HEK293T (cell line): ENCODE measurements around the gene AQP2.

ENCODE experiments used
- ARNT ChIP-seq: fragments of 450-650 bp; IDR thresholded peaks from 2 replicates; pipeline ENCODE4 v1.6.1; 2017; ENCODE audit warnings: mild to moderate bottlenecking
- BHLHE40 ChIP-seq: fragments of 450-650 bp; IDR thresholded peaks from 2 replicates; pipeline ENCODE4 v1.6.1; 2016; ENCODE audit warnings: mild to moderate bottlenecking, moderate library complexity, borderline replicate concordance
- CTBP1 ChIP-seq: fragments of 450-650 bp; IDR thresholded peaks from 2 replicates; pipeline ENCODE4 v1.6.1; 2016; ENCODE audit warnings: borderline replicate concordance
- ELF4 ChIP-seq: fragments of 450-650 bp; IDR thresholded peaks from 2 replicates; pipeline ENCODE4 v1.6.1; 2017; ENCODE audit warnings: antibody characterized with exemption
- FOXA1 ChIP-seq: fragments of 450-650 bp; IDR thresholded peaks from 2 replicates; pipeline ENCODE4 v1.6.1; 2016; ENCODE audit warnings: mild to moderate bottlenecking
- FOXK2 ChIP-seq: fragments of 450-650 bp; IDR thresholded peaks from 2 replicates; pipeline ENCODE4 v1.6.1; 2016; ENCODE audit warnings: mild to moderate bottlenecking
- FOXM1 ChIP-seq: fragments of 450-650 bp; IDR thresholded peaks from 2 replicates; pipeline ENCODE4 v1.6.1; 2017; ENCODE audit warnings: mild to moderate bottlenecking, borderline replicate concordance
- SP1 ChIP-seq: fragments of 450-650 bp; IDR thresholded peaks from 2 replicates; pipeline ENCODE4 v1.6.1; 2017
- SUZ12 ChIP-seq: fragments of 450-650 bp; IDR thresholded peaks from 2 replicates; pipeline ENCODE4 v1.6.1; 2016; ENCODE audit warnings: mild to moderate bottlenecking
- ZNF384 ChIP-seq: fragments of 450-650 bp; IDR thresholded peaks from 2 replicates; pipeline ENCODE4 v1.6.1; 2016
- TF ChIP-seq, protein P1 (sequence below): fragments of 450-650 bp; IDR thresholded peaks from 2 replicates; pipeline ENCODE4 v1.6.1; 2016

DNA sequence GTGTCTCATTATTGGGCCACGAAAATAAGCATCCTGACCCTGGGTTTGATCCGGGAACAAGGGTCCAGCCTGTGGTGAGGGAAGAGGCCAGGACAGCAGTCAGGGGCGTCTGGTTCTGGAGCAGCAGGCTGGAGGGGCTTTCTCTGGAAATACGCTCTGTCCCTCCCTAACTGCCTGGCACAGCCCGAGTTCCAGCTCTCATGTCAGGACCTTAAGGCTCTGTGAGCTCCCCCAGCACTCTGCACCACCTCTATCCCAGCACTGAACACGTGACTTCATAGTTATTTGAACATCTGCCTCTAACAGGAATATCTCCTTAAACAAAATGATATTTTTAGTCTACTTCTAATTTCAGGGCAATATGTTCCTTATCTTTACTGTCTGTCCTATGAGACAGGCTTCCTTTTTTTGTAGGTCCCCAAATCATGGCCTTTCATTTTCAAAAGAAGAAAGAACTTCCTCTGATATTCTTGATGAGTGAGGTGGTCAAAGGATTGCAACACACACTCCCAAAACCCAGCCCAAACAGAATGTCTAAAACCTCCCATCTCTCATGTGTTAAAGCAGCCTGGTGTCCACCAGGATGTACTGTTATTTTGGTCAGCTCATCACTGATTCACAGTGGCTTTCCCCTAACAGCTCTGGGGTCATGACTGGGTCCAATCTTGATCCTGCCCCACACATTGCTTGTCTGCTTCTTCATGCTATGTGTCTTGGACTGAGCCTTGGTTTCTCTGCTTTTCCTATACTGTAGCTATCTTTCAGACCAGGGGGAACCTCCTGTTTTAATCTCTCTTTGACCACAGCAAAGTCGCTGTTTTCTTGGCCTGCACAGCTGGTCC is 31.9 kb downstream of the AQP2 start:
- TF ChIP-seq SP1 (no peak), SUZ12 (no peak), FOXA1 (no peak), ARNT (no peak), FOXK2 (no peak), ZNF384 (no peak), ELF4 (no peak), FOXM1 (no peak), CTBP1 (no peak), BHLHE40 (no peak)
- TF ChIP-seq, protein P1, sequence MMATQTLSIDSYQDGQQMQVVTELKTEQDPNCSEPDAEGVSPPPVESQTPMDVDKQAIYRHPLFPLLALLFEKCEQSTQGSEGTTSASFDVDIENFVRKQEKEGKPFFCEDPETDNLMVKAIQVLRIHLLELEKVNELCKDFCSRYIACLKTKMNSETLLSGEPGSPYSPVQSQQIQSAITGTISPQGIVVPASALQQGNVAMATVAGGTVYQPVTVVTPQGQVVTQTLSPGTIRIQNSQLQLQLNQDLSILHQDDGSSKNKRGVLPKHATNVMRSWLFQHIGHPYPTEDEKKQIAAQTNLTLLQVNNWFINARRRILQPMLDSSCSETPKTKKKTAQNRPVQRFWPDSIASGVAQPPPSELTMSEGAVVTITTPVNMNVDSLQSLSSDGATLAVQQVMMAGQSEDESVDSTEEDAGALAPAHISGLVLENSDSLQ: no peak
